OCI-LY7 (cell line): ENCODE measurements around the gene MTUS2. TPM values are rescaled to one million over a fixed set of nuclear protein-coding genes. Genes with fewer than 3 reads are reported as not detected.

Experiments
- BruUV-seq: library from RNA; stranded (reverse); fragments of 400-500 nt; replicated peaks from 2 replicates; lab custom pipeline; 2021; lab: Mats Ljungman, UMichigan
- CTCF ChIA-PET: fragments of 300-600 bp; sonication (Branson Sonifier 250); formaldehyde crosslinking; loops from one replicate; lab custom pipeline; 2022; ENCODE audit warnings: antibody characterized with exemption; ENCODE audit not compliant: unreplicated experiment; lab: Charles Lee
- POLR2A ChIA-PET: fragments of 300-600 bp; sonication (Branson Sonifier 250); formaldehyde crosslinking; loops from one replicate; lab custom pipeline; 2022; ENCODE audit warnings: antibody characterized with exemption; lab: Charles Lee
- DNase-seq: peaks from one replicate; pipeline ENCODE4 v3.0.0-alpha.2; 2015; ENCODE audit warnings: low spot score
- H2AFZ ChIP-seq: fragments of 200-600 bp; sonication (generic), shearing (Covaris generic); 2 replicates; pipeline ENCODE4 v1.6.1; 2014; ENCODE audit warnings: mild to moderate bottlenecking, antibody characterized with exemption, low read length, moderate library complexity
- H3K27ac ChIP-seq: fragments of 200-600 bp; sonication (generic); 2 replicates; pipeline ENCODE4 v1.5.1; 2014; ENCODE audit warnings: mixed run types, low read depth, mild to moderate bottlenecking, moderate library complexity, low read length, inconsistent platforms; ENCODE audit not compliant: poor library complexity, severe bottlenecking
- H3K36me3 ChIP-seq: fragments of 200-600 bp; sonication (generic); 2 replicates; pipeline ENCODE4 v1.6.1; 2014; ENCODE audit warnings: mild to moderate bottlenecking, antibody characterized with exemption, low read length, moderate library complexity, mixed read lengths; ENCODE audit not compliant: insufficient read depth
- H3K4me1 ChIP-seq: fragments of 200-600 bp; sonication (generic); 2 replicates; pipeline ENCODE4 v1.5.1; 2014; ENCODE audit warnings: mild to moderate bottlenecking, low read length; ENCODE audit not compliant: insufficient read depth, poor library complexity, severe bottlenecking
- H3K4me2 ChIP-seq: fragments of 200-600 bp; sonication (generic); 2 replicates; pipeline ENCODE4 v1.6.1; 2014; ENCODE audit warnings: mild to moderate bottlenecking, low read length
- H3K4me3 ChIP-seq: fragments of 200-600 bp; sonication (generic); 2 replicates; pipeline ENCODE4 v1.5.1; 2014; ENCODE audit warnings: mild to moderate bottlenecking, low read depth, low read length; ENCODE audit not compliant: poor library complexity, severe bottlenecking
- H3K79me2 ChIP-seq: fragments of 200-600 bp; sonication (generic); 2 replicates; pipeline ENCODE4 v1.6.1; 2016; ENCODE audit warnings: low read depth, mild to moderate bottlenecking, low read length, moderate library complexity, mixed read lengths; ENCODE audit not compliant: insufficient read depth
- H3K9me2 ChIP-seq: fragments of 200-600 bp; sonication (generic); 2 replicates; pipeline ENCODE4 v1.6.1; 2016; ENCODE audit warnings: mild to moderate bottlenecking, low read length, mixed read lengths; ENCODE audit not compliant: insufficient read depth
- H3K9me3 ChIP-seq: fragments of 200-600 bp; sonication (generic); 2 replicates; pipeline ENCODE4 v1.6.1; 2014; ENCODE audit warnings: mild to moderate bottlenecking, mixed run types, low read length, mixed read lengths
- H4K20me1 ChIP-seq: fragments of 200-600 bp; sonication (generic); 2 replicates; pipeline ENCODE4 v1.6.1; 2014; ENCODE audit warnings: mild to moderate bottlenecking, antibody characterized with exemption, low read length, moderate library complexity, mixed read lengths; ENCODE audit not compliant: insufficient read depth
- CTCF ChIP-seq: fragments of 200-600 bp; sonication (generic); conservative IDR thresholded peaks from 2 replicates; pipeline ENCODE4 v1.5.1; 2014; ENCODE audit warnings: mild to moderate bottlenecking, antibody characterized with exemption, low read length, moderate library complexity, mixed read lengths
- EZH2phosphoT487 ChIP-seq: fragments of 200-600 bp; sonication (generic); IDR thresholded peaks from 2 replicates; pipeline ENCODE4 v1.6.1; 2018; ENCODE audit warnings: low read depth, borderline replicate concordance, mild to moderate bottlenecking, mixed run types, antibody characterized with exemption, low read length, moderate library complexity, mixed read lengths
- intact Hi-C: fragments of 100-400 bp; cut with micrococcal nuclease; formaldehyde crosslinking; loops from one replicate; pipeline ENCODE4 v1.10.0; 2022; ENCODE audit not compliant: unreplicated experiment
- total RNA-seq, 2 experiments: library from RNA; depleted of rRNA in 1 of 2; stranded (reverse); fragments of >200 nt in 1 of 2; shearing (Covaris generic) in 1 of 2; gene quantifications; 2 replicates each; pipeline ENCODE4 v1.2.3, GENCODE V29; 2014 to 2022

The MTUS2 gene
- total RNA-seq, 2 experiments from 2014 or later: 0.16 to 9.8 TPM

- intact Hi-C loops: no loop called here
- no peak overlapping the region for H3K4me3 ChIP-seq
- no peak overlapping the region for H3K4me2 ChIP-seq
- ChIA-PET CTCF (no interaction called here), POLR2A (no interaction called here)
- H3K36me3 ChIP-seq: no peaks in the 10 kb centered on the region
- no peaks in the 10 kb centered on the region for H4K20me1 ChIP-seq
- TF ChIP-seq EZH2phosphoT487 (no peak), CTCF (no peak)
- H3K27ac ChIP-seq: no peak overlapping the region
- H2AFZ ChIP-seq: no peak overlapping the region
- H3K9me2 ChIP-seq: no peaks in the 10 kb centered on the region
- H3K4me1 ChIP-seq: peaks cover 5% of the 10 kb centered on the region
- DNase-seq: no peak
- H3K79me2 ChIP-seq: no peaks in the 10 kb centered on the region
- no TSS peak for BruUV-seq
- H3K9me3 ChIP-seq: no peaks in the 10 kb centered on the region
Observed at GRCh38 chr13:29483211-29483610, 663.1 kb downstream of the MTUS2 start.

- Histone ChIP-seq H4K20me1 (no peaks in the 10 kb centered on the region), H3K4me3 (no peak overlapping the region), H3K4me2 (no peak overlapping the region), H3K9me2 (no peaks in the 10 kb centered on the region), H3K36me3 (no peaks in the 10 kb centered on the region), H3K4me1 (peaks cover 5% of the 10 kb centered on the region), H3K79me2 (no peaks in the 10 kb centered on the region), H3K9me3 (no peaks in the 10 kb centered on the region), H3K27ac (no peak overlapping the region), H2AFZ (no peak overlapping the region)
- ChIA-PET CTCF (no interaction called here), POLR2A (no interaction called here)
- BruUV-seq: no TSS peak
- intact Hi-C loops: no loop called here
- TF ChIP-seq EZH2phosphoT487 (no peak), CTCF (no peak)
- no peak for DNase-seq
Observed at GRCh38 chr13:29483623-29484022, 663.5 kb downstream of the MTUS2 start.

GRCh38 chr13:29484236-29484635 is 664.1 kb downstream of the MTUS2 start:
- CTCF ChIA-PET: interaction anchor here (0.6 kb wide), 1 partner anchor 1658 kb away, joined by 3 read pairs; no protein-coding TSS in a partner anchor
- TF ChIP-seq EZH2phosphoT487 (no peak), CTCF (no peak)
- no peak overlapping the region for H3K4me2 ChIP-seq
- POLR2A ChIA-PET: interaction anchor here (1.0 kb wide), 1 partner anchor 9 kb away, joined by 3 read pairs; no protein-coding TSS in a partner anchor
- H4K20me1 ChIP-seq: no peaks in the 10 kb centered on the region
- DNase-seq: peak; percentile 36
- H3K4me1 ChIP-seq: peaks cover 5% of the 10 kb centered on the region
- intact Hi-C loops: no loop called here
- no peaks in the 10 kb centered on the region for H3K36me3 ChIP-seq
- no peaks in the 10 kb centered on the region for H3K9me2 ChIP-seq
- H2AFZ ChIP-seq: no peak overlapping the region
- H3K9me3 ChIP-seq: no peaks in the 10 kb centered on the region
- BruUV-seq: no TSS peak
- no peak overlapping the region for H3K27ac ChIP-seq
- no peaks in the 10 kb centered on the region for H3K79me2 ChIP-seq
- no peak overlapping the region for H3K4me3 ChIP-seq
